Endothelial cell (in vitro differentiated cells): ENCODE data around the gene SND1. TPM values are rescaled to one million over a fixed set of nuclear protein-coding genes. Genes with fewer than 3 reads are reported as not detected.

Source experiments
- DNase-seq: peaks from one replicate; pipeline ENCODE4 v3.0.0; 2021; ENCODE audit warnings: low spot score
- H3K27ac Mint-ChIP-seq: one replicate; pipeline ENCODE4 v1.8.0; 2021; ENCODE audit warnings: mixed read lengths, inconsistent platforms; ENCODE audit not compliant: unreplicated experiment
- H3K27me3 Mint-ChIP-seq: one replicate; pipeline ENCODE4 v1.8.0; 2021; ENCODE audit warnings: mild to moderate bottlenecking, moderate library complexity, mixed read lengths, inconsistent platforms; ENCODE audit not compliant: unreplicated experiment
- H3K36me3 Mint-ChIP-seq: one replicate; pipeline ENCODE4 v1.8.0; 2021; ENCODE audit warnings: mild to moderate bottlenecking, low read depth, mixed read lengths, inconsistent platforms; ENCODE audit not compliant: unreplicated experiment
- H3K4me1 Mint-ChIP-seq: one replicate; pipeline ENCODE4 v1.8.0; 2021; ENCODE audit warnings: mild to moderate bottlenecking, mixed read lengths, inconsistent platforms; ENCODE audit not compliant: unreplicated experiment
- H3K4me3 Mint-ChIP-seq: one replicate; pipeline ENCODE4 v1.8.0; 2021; ENCODE audit warnings: mild to moderate bottlenecking, mixed read lengths, inconsistent platforms; ENCODE audit not compliant: unreplicated experiment
- H3K9me3 Mint-ChIP-seq: one replicate; pipeline ENCODE4 v1.8.0; 2021; ENCODE audit warnings: mixed read lengths, inconsistent platforms; ENCODE audit not compliant: unreplicated experiment
- CTCF ChIP-seq: fragments of 200-600 bp; sonication (generic); IDR thresholded peaks from one replicate; pipeline ENCODE4 v1.5.0; 2021; ENCODE audit warnings: antibody characterized with exemption; ENCODE audit not compliant: unreplicated experiment
- total RNA-seq: library from RNA; stranded (reverse); fragmentation: NEBNext Ultra II Directional; extraction: Animal tissue kit (Norgen Biotek cat#: 25700); gene quantifications from one replicate; pipeline ENCODE4 v1.2.1, GENCODE V29; 2021; ENCODE audit not compliant: unreplicated experiment

Gene SND1
- total RNA-seq, 1 donor from 2014 or later, result 375 TPM

GRCh38 chr7:127993987-127994386 is 342.0 kb downstream of the SND1 start:
- Mint-ChIP-seq H3K27me3 (peaks cover 26% of the 10 kb centered on the region), H3K4me1 (peaks cover 74% of the 10 kb centered on the region), H3K27ac (peak overlapping the region; percentile 67), H3K9me3 (no peaks in the 10 kb centered on the region), H3K36me3 (peaks cover 51% of the 10 kb centered on the region), H3K4me3 (peak overlapping the region; percentile 59)
- TF ChIP-seq CTCF, result no peak
- no peak for DNase-seq

- no peak for DNase-seq
- H3K27ac Mint-ChIP-seq, result peak overlapping the region; percentile 16
- no peaks in the 10 kb centered on the region for H3K9me3 Mint-ChIP-seq
- peaks cover 55% of the 10 kb centered on the region for H3K36me3 Mint-ChIP-seq
- H3K27me3 Mint-ChIP-seq, result peaks cover 27% of the 10 kb centered on the region
- H3K4me3 Mint-ChIP-seq, result peak overlapping the region; percentile 64
- TF ChIP-seq CTCF, result no peak
- H3K4me1 Mint-ChIP-seq, result peaks cover 74% of the 10 kb centered on the region
Observed at GRCh38 chr7:127995156-127995880, 343.3 kb downstream of the SND1 start.

- no peak overlapping the region for H3K4me3 Mint-ChIP-seq
- peaks cover 27% of the 10 kb centered on the region for H3K27me3 Mint-ChIP-seq
- no peaks in the 10 kb centered on the region for H3K9me3 Mint-ChIP-seq
- no peak for DNase-seq
- H3K36me3 Mint-ChIP-seq, result peaks cover 59% of the 10 kb centered on the region
- H3K4me1 Mint-ChIP-seq, result peaks cover 74% of the 10 kb centered on the region
- TF ChIP-seq CTCF, result no peak
- H3K27ac Mint-ChIP-seq, result peak overlapping the region; percentile 54
Observed at GRCh38 chr7:127995881-127996215, 343.9 kb downstream of the SND1 start.

DNA sequence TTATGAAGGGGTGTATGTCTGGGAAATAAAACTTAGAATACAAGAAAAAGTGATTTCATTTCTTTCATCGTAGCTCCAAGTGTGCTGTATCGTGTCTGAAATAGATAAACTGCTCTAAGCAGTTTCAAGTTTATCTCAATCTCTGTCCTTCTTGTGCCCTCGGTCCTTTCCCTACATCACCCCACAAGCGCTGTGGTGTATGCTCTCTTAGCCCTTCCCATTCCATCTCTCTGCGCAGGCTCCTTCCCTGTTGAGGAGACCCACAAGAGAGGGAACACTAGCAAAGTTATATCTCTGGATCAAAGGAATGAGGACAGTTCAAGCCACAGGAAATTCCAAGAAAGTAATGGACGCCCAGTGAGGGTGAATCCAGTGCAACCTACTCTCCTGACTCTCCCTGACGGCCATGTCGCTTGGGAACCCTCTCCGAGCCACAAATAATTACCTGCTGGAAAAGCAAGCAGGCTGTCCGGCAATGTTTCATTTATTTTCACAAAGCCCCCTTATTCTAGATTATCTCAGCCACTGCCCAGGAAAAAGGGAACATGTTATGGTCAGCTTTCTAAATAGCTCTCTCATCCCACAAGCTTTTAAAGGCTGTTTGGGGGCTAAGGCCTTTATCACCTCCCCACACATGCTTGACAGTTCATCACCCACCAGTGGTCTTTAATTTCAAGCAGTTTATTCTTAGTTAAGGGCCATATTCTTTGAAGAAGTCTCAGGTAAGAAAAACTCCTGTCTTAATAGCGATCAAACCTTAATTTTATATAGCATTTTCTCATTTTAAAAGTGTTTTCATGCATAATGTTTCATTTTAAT is 344.5 kb downstream of the SND1 start:
- Mint-ChIP-seq H3K4me1 (peaks cover 68% of the 10 kb centered on the region), H3K27me3 (peaks cover 24% of the 10 kb centered on the region), H3K36me3 (peaks cover 59% of the 10 kb centered on the region), H3K4me3 (no peak overlapping the region), H3K27ac (peak overlapping the region; percentile 45), H3K9me3 (no peaks in the 10 kb centered on the region)
- DNase-seq, result no peak
- no peak for TF ChIP-seq CTCF
